ENCODE data around the gene LCE1F. TPM values are rescaled to one million over a fixed set of nuclear protein-coding genes. Genes with fewer than 3 reads are reported as not detected.

Gene LCE1F
- total RNA-seq, 1 experiment from 2014 or later = not detected

DNA sequence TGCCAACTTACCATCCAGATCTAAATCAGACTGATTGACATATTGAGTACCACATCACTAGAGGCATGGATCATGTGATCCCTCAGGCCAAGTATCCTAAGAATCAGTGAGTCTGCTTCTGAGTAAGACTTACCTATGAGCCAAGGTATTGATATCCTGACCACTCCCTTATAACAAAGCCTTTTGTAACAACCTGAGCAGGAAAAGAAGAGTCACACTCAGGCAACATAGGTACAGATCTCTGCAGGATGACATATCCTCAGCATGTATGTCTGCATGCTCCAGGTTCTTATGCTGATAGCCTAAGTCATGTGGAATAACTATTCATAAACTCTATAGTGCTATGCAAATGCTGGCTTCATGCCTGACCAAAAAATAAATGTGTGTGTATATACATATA lies 50.0 kb downstream of the LCE1F start:
- no peak overlapping the region for H3K4me3 Mint-ChIP-seq
- Histone ChIP-seq H3K4me2 (ENCODE audit: insufficient read depth, insufficient read length, low read length) (no peak overlapping the region), H2BK12ac (ENCODE audit: insufficient read length, low read depth, low read length) (no peak overlapping the region), H2BK5ac (ENCODE audit: insufficient read length, low read length) (no peak overlapping the region), H3K4me1 (ENCODE audit: insufficient read depth, low read length) (no peaks in the 10 kb centered on the region), H2AFZ (ENCODE audit: low read length) (no peak overlapping the region), H2BK120ac (ENCODE audit: low read depth, low read length, poor library complexity, severe bottlenecking) (no peak overlapping the region), H3K27me3 (ENCODE audit: insufficient read depth, low read length) (no peaks in the 10 kb centered on the region), H3K18ac (ENCODE audit: insufficient read length, low read depth, low read length) (no peak overlapping the region), H4K20me1 (ENCODE audit: control insufficient read depth, insufficient read depth, insufficient read length) (no peaks in the 10 kb centered on the region), H4K5ac (ENCODE audit: insufficient read length, low read depth, low read length) (no peak overlapping the region), H3K9me3 (ENCODE audit: control insufficient read depth, low read depth, low read length) (peaks cover 53% of the 10 kb centered on the region), H3K4ac (ENCODE audit: low read depth, low read length) (no peak overlapping the region), H3K14ac (ENCODE audit: insufficient read depth, low read length) (no peak overlapping the region), H3K9ac (ENCODE audit: extremely low read depth, insufficient read length, low read length) (no peak overlapping the region), H2BK15ac (ENCODE audit: low read depth, low read length) (no peak overlapping the region), H4K8ac (replicated peaks; ENCODE audit: insufficient read length, low read depth, low read length) (no peak overlapping the region), H3K79me1 (ENCODE audit: insufficient read depth, low read depth, low read length, poor library complexity, severe bottlenecking) (no peaks in the 10 kb centered on the region), H3K23ac (ENCODE audit: insufficient read length, low read depth, low read length) (no peak overlapping the region), H2AK5ac (ENCODE audit: insufficient read length, low read length) (no peak overlapping the region), H2BK20ac (ENCODE audit: low read depth, low read length, poor library complexity, severe bottlenecking) (no peak overlapping the region), H3T11ph (ENCODE audit: low read length) (no peak overlapping the region), H3K79me2 (ENCODE audit: insufficient read depth, low read length) (no peaks in the 10 kb centered on the region), H4K91ac (ENCODE audit: insufficient read length, low read depth, low read length) (no peak overlapping the region), H3K27ac (ENCODE audit: insufficient read length, low read depth, low read length) (no peak overlapping the region), H3K23me2 (ENCODE audit: insufficient read length, low read depth, low read length, poor library complexity, severe bottlenecking) (no peaks in the 10 kb centered on the region), H3K56ac (ENCODE audit: insufficient read length, low read depth, low read length) (no peak overlapping the region)
- peaks cover 72 to 78% of the 10 kb centered on the region in 2 experiments for H3K9me3 Mint-ChIP-seq
- no peak overlapping the region for H3K27ac Mint-ChIP-seq
- H3K36me3 Mint-ChIP-seq (ENCODE audit: insufficient read depth in 1 of 3, low read depth in 3 of 3) = peaks cover 3 to 21% (median 4%) of the 10 kb centered on the region in 3 experiments; a peak in 5 of 7 replicates
- TF ChIP-seq, protein P1, sequence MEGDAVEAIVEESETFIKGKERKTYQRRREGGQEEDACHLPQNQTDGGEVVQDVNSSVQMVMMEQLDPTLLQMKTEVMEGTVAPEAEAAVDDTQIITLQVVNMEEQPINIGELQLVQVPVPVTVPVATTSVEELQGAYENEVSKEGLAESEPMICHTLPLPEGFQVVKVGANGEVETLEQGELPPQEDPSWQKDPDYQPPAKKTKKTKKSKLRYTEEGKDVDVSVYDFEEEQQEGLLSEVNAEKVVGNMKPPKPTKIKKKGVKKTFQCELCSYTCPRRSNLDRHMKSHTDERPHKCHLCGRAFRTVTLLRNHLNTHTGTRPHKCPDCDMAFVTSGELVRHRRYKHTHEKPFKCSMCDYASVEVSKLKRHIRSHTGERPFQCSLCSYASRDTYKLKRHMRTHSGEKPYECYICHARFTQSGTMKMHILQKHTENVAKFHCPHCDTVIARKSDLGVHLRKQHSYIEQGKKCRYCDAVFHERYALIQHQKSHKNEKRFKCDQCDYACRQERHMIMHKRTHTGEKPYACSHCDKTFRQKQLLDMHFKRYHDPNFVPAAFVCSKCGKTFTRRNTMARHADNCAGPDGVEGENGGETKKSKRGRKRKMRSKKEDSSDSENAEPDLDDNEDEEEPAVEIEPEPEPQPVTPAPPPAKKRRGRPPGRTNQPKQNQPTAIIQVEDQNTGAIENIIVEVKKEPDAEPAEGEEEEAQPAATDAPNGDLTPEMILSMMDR (conservative IDR thresholded peaks at IDR 0.05) = no peak
- peaks cover 3% of the 10 kb centered on the region for H3K27me3 Mint-ChIP-seq (ENCODE audit: low read depth)
- no peaks in the 10 kb centered on the region for H3K4me1 Mint-ChIP-seq
- DNase-seq = no peak

Other genes with a start within 250 kb of the LCE1F start
- gene LCE3E, start 208.4 kb upstream of the LCE1F start, total RNA-seq (2021) = not detected in 2 replicates
- gene LCE3D, start 194.6 kb upstream of the LCE1F start, total RNA-seq (2021) = not detected in 2 replicates
- gene LCE3C, start 174.9 kb upstream of the LCE1F start, total RNA-seq (2021) = not detected in 2 replicates
- not detected in 2 replicates for gene LCE3B, start 161.3 kb upstream of the LCE1F start, total RNA-seq (2021)
- not detected in 2 replicates for gene LCE3A, start 152.0 kb upstream of the LCE1F start, total RNA-seq (2021)
- not detected in 2 replicates for gene LCE2D, start 111.8 kb upstream of the LCE1F start, total RNA-seq (2021)
- not detected in 2 replicates for gene LCE2C, start 99.9 kb upstream of the LCE1F start, total RNA-seq (2021)
- gene LCE2B, start 89.0 kb upstream of the LCE1F start, total RNA-seq (2021) = not detected in 2 replicates
- not detected in 2 replicates for gene LCE2A, start 76.8 kb upstream of the LCE1F start, total RNA-seq (2021)
- gene LCE4A, start 67.0 kb upstream of the LCE1F start, total RNA-seq (2021) = not detected in 2 replicates
- gene KPRP, start 17.1 kb upstream of the LCE1F start, total RNA-seq (2021) = not detected in 2 replicates
- gene LCE1E, start 11.1 kb downstream of the LCE1F start, total RNA-seq (2021) = not detected in 2 replicates
- not detected in 2 replicates for gene LCE1D, start 21.6 kb downstream of the LCE1F start, total RNA-seq (2021)
- not detected in 2 replicates for gene LCE1C, start 31.5 kb downstream of the LCE1F start, total RNA-seq (2021)
- gene LCE1B, start 36.8 kb downstream of the LCE1F start, total RNA-seq (2021) = not detected in 2 replicates
- gene LCE1A, start 52.3 kb downstream of the LCE1F start, total RNA-seq (2021) = not detected in 2 replicates
- gene LCE6A, start 67.7 kb downstream of the LCE1F start, total RNA-seq (2021) = not detected in 2 replicates
- not detected in 2 replicates for gene LCE7A, start 84.9 kb downstream of the LCE1F start, total RNA-seq (2021)
- not detected in 2 replicates for gene SMCP, start 103.2 kb downstream of the LCE1F start, total RNA-seq (2021)
- not detected in 2 replicates for gene IVL, start 133.4 kb downstream of the LCE1F start, total RNA-seq (2021)
- gene SPRR5, start 172.1 kb downstream of the LCE1F start, total RNA-seq (2021) = not detected in 2 replicates
- not detected in 2 replicates for gene SPRR4, start 195.5 kb downstream of the LCE1F start, total RNA-seq (2021)
- gene SPRR1A, start 208.9 kb downstream of the LCE1F start, total RNA-seq (2021) = not detected in 2 replicates
- gene SPRR3, start 226.6 kb downstream of the LCE1F start, total RNA-seq (2021) = not detected in 2 replicates